Measurements from ENCODE around the gene EPB41L1.

Gene EPB41L1

GRCh38 chr20:36173451-36173933 is 19.0 kb downstream of the EPB41L1 start:
- TF ChIP-seq CTCF (IDR thresholded peaks at IDR 0.05; ENCODE audit: control insufficient read depth, extremely low read depth, insufficient read depth): no peak
- DNase-seq (ENCODE audit: low read depth): no peak
- no peak overlapping the region for H3K4me3 ChIP-seq (ENCODE audit: low read depth, low read length)

- DNase-seq (ENCODE audit: low read depth): no peak
Measured at GRCh38 chr20:36175016-36175415, 20.5 kb downstream of the EPB41L1 start.

GRCh38 chr20:36175475-36175995 is 21.0 kb downstream of the EPB41L1 start:
- DNase-seq (ENCODE audit: low read depth): no peak
- H3K4me3 ChIP-seq (ENCODE audit: low read depth, low read length): no peak overlapping the region
- no peak for TF ChIP-seq CTCF (IDR thresholded peaks at IDR 0.05; ENCODE audit: control insufficient read depth, extremely low read depth, insufficient read depth)

More at GRCh38 chr20:36175016-36175415, 20.5 kb downstream of the EPB41L1 start:
- no peak for TF ChIP-seq CTCF (IDR thresholded peaks at IDR 0.05; ENCODE audit: control insufficient read depth, extremely low read depth, insufficient read depth)
- no peak overlapping the region for H3K4me3 ChIP-seq (ENCODE audit: low read depth, low read length)

GRCh38 chr20:36177716-36178115 is 23.2 kb downstream of the EPB41L1 start:
- TF ChIP-seq CTCF (IDR thresholded peaks at IDR 0.05; ENCODE audit: control insufficient read depth, extremely low read depth, insufficient read depth): no peak
- no peak overlapping the region for H3K4me3 ChIP-seq (ENCODE audit: low read depth, low read length)
- no peak for DNase-seq (ENCODE audit: low read depth)

GRCh38 chr20:36179170-36179945 is 24.8 kb downstream of the EPB41L1 start:
- no peak overlapping the region for H3K4me3 ChIP-seq (ENCODE audit: low read depth, low read length)
- DNase-seq (ENCODE audit: low read depth): no peak
- TF ChIP-seq CTCF (IDR thresholded peaks at IDR 0.05; ENCODE audit: control insufficient read depth, extremely low read depth, insufficient read depth): no peak

GRCh38 chr20:36180323-36180722 is 25.8 kb downstream of the EPB41L1 start:
- no peak for TF ChIP-seq CTCF (IDR thresholded peaks at IDR 0.05; ENCODE audit: control insufficient read depth, extremely low read depth, insufficient read depth)
- H3K4me3 ChIP-seq (ENCODE audit: low read depth, low read length): no peak overlapping the region

More at GRCh38 chr20:36180323-36180722, 25.8 kb downstream of the EPB41L1 start:
- DNase-seq (ENCODE audit: low read depth): no peak

All from LNCaP clone FGC (cell line).